ENCODE measurements around the gene TOMM20. TPM values are rescaled to one million over a fixed set of nuclear protein-coding genes. Genes with fewer than 3 reads are reported as not detected.

Gene TOMM20
- total RNA-seq, 1 experiment from 2014 or later = 197 TPM

DNA sequence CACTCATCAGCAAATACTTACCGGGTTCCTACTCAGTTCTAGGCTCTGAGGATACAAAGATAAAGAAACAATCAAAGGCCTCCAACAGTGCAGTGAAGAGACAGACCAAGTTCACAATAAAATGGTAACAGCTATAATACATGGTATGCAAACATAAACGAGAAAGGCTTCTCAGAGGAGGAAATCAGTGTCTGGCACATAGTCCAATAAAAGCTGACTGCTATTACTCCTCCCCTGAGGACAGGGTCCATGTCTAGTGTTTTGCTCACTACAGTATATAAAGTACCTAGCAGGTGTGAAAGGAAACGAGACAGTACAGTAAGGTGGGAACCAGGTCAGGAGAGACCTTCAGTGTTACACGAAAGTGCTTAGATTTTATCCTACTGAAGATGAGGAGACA, 28.1 kb upstream of the TOMM20 start:
- no peak overlapping the region for H3K4me3 Mint-ChIP-seq
- no peak overlapping the region for H2BK120ac ChIP-seq (ENCODE audit: low read depth, low read length, poor library complexity, severe bottlenecking)
- WGBS (ENCODE audit: extremely low coverage, insufficient read length, low lambda C conversion rate) = no CpG with 5 or more reads among the region's 4 CpGs

More for the DNA sequence above, 28.1 kb upstream of the TOMM20 start:
- H4K20me1 ChIP-seq (ENCODE audit: control insufficient read depth, insufficient read depth, insufficient read length) = no peaks in the 10 kb centered on the region
- no peaks in the 10 kb centered on the region; the same call in 1 of the 2 replicates for H3K79me2 ChIP-seq (ENCODE audit: insufficient read depth, low read length)
- H2AK5ac ChIP-seq (ENCODE audit: insufficient read length, low read length) = no peak overlapping the region
- no peak overlapping the region for H3K18ac ChIP-seq (ENCODE audit: insufficient read length, low read depth, low read length)
- no peak overlapping the region for H2BK20ac ChIP-seq (ENCODE audit: low read depth, low read length, poor library complexity, severe bottlenecking)
- TF ChIP-seq, protein P1, sequence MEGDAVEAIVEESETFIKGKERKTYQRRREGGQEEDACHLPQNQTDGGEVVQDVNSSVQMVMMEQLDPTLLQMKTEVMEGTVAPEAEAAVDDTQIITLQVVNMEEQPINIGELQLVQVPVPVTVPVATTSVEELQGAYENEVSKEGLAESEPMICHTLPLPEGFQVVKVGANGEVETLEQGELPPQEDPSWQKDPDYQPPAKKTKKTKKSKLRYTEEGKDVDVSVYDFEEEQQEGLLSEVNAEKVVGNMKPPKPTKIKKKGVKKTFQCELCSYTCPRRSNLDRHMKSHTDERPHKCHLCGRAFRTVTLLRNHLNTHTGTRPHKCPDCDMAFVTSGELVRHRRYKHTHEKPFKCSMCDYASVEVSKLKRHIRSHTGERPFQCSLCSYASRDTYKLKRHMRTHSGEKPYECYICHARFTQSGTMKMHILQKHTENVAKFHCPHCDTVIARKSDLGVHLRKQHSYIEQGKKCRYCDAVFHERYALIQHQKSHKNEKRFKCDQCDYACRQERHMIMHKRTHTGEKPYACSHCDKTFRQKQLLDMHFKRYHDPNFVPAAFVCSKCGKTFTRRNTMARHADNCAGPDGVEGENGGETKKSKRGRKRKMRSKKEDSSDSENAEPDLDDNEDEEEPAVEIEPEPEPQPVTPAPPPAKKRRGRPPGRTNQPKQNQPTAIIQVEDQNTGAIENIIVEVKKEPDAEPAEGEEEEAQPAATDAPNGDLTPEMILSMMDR (conservative IDR thresholded peaks at IDR 0.05) = no peak
- H2BK12ac ChIP-seq (ENCODE audit: insufficient read length, low read depth, low read length) = no peak overlapping the region
- H3K4ac ChIP-seq (ENCODE audit: low read depth, low read length) = no peak overlapping the region
- H4K91ac ChIP-seq (ENCODE audit: insufficient read length, low read depth, low read length) = no peak overlapping the region
- DNase-seq = no peak
- H3K36me3 Mint-ChIP-seq (ENCODE audit: insufficient read depth in 1 of 3, low read depth in 3 of 3) = peaks cover 18 to 52% (median 40%) of the 10 kb centered on the region in 3 experiments
- H3K27ac ChIP-seq (ENCODE audit: insufficient read length, low read depth, low read length) = no peak overlapping the region
- no peaks in the 10 kb centered on the region for H3K9me3 ChIP-seq (ENCODE audit: control insufficient read depth, low read depth, low read length)
- no peak overlapping the region for H3K9ac ChIP-seq (ENCODE audit: extremely low read depth, insufficient read length, low read length)
- H3K9me3 Mint-ChIP-seq = no peaks in the 10 kb centered on the region
- H2BK15ac ChIP-seq (ENCODE audit: low read depth, low read length) = no peak overlapping the region
- H2BK5ac ChIP-seq (ENCODE audit: insufficient read length, low read length) = no peak overlapping the region
- H3K23ac ChIP-seq (ENCODE audit: insufficient read length, low read depth, low read length) = no peak overlapping the region
- H3K79me1 ChIP-seq (ENCODE audit: insufficient read depth, low read depth, low read length, poor library complexity, severe bottlenecking) = no peaks in the 10 kb centered on the region
- no peak overlapping the region for H2AFZ ChIP-seq (ENCODE audit: low read length)
- H3K27ac Mint-ChIP-seq = no peak overlapping the region
- no peaks in the 10 kb centered on the region for H3K27me3 ChIP-seq (ENCODE audit: insufficient read depth, low read length)
- H3K4me1 ChIP-seq (ENCODE audit: insufficient read depth, low read length) = no peaks in the 10 kb centered on the region
- no peak overlapping the region for H3K56ac ChIP-seq (ENCODE audit: insufficient read length, low read depth, low read length)
- no peaks in the 10 kb centered on the region; the same call in none of the 2 replicates for H3K27me3 Mint-ChIP-seq (ENCODE audit: low read depth)
- H3T11ph ChIP-seq (ENCODE audit: low read length) = no peak overlapping the region
- no peak overlapping the region for H4K5ac ChIP-seq (ENCODE audit: insufficient read length, low read depth, low read length)
- no peak overlapping the region for H4K8ac ChIP-seq (replicated peaks; ENCODE audit: insufficient read length, low read depth, low read length)
- H3K4me1 Mint-ChIP-seq = peaks cover 5 to 11% of the 10 kb centered on the region in 2 experiments
- H3K4me2 ChIP-seq (ENCODE audit: insufficient read depth, insufficient read length, low read length) = no peak overlapping the region
- H3K23me2 ChIP-seq (ENCODE audit: insufficient read length, low read depth, low read length, poor library complexity, severe bottlenecking) = peaks cover 6% of the 10 kb centered on the region
- no peak overlapping the region for H3K14ac ChIP-seq (ENCODE audit: insufficient read depth, low read length)

Data from H9 (cell line).